GM13976 (cell line): ENCODE measurements around the gene MAPKAPK5.
"Not testable (repeated sequence)": the region's sequence is repeated elsewhere in the genome, so short reads cannot be mapped to it uniquely, and the experiment has no call there.

Experiments
- DNase-seq: peaks from one replicate; pipeline ENCODE4 v3.0.0; 2012; ENCODE audit warnings: low spot score
- in situ Hi-C: fragments of 300-500 bp; cut with MboI; formaldehyde crosslinking; loops from one replicate; pipeline ENCODE4 v1.12.0; 2022; ENCODE audit warnings: low sequenced_read_pairs, mixed read lengths, inconsistent platforms; ENCODE audit not compliant: unreplicated experiment
- TF ChIP-seq, protein P1 (sequence below): IDR thresholded peaks from 2 replicates; pipeline ENCODE4 v1.5.1; 2012; ENCODE audit warnings: borderline replicate concordance, mild to moderate bottlenecking; ENCODE audit not compliant: insufficient read depth; ENCODE audit errors: extremely low read depth, missing control alignments, control extremely low read depth

Gene MAPKAPK5

DNA sequence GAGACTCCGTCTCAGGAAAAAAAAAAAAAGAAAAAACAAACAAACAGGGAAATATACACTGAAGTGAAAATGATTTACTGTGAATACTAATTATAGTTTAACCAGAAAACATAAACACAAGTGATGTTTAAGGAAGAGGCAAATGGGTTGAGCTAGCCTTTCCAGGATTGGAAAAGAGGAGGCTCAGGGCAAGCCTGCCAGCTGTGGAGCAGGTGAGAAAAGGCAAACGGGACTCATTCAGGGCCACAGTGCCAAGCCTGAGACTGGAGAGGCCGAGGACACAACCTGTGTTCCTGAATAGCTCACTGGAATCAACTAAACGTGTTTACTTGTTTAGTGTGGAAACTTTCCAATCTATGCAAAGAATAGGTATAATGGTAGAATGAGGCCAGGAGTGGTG, 35.7 kb upstream of the MAPKAPK5 start:
- DNase-seq = no peak
- TF ChIP-seq, protein P1, sequence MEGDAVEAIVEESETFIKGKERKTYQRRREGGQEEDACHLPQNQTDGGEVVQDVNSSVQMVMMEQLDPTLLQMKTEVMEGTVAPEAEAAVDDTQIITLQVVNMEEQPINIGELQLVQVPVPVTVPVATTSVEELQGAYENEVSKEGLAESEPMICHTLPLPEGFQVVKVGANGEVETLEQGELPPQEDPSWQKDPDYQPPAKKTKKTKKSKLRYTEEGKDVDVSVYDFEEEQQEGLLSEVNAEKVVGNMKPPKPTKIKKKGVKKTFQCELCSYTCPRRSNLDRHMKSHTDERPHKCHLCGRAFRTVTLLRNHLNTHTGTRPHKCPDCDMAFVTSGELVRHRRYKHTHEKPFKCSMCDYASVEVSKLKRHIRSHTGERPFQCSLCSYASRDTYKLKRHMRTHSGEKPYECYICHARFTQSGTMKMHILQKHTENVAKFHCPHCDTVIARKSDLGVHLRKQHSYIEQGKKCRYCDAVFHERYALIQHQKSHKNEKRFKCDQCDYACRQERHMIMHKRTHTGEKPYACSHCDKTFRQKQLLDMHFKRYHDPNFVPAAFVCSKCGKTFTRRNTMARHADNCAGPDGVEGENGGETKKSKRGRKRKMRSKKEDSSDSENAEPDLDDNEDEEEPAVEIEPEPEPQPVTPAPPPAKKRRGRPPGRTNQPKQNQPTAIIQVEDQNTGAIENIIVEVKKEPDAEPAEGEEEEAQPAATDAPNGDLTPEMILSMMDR = no peak
- in situ Hi-C loops = no loop called here

DNA sequence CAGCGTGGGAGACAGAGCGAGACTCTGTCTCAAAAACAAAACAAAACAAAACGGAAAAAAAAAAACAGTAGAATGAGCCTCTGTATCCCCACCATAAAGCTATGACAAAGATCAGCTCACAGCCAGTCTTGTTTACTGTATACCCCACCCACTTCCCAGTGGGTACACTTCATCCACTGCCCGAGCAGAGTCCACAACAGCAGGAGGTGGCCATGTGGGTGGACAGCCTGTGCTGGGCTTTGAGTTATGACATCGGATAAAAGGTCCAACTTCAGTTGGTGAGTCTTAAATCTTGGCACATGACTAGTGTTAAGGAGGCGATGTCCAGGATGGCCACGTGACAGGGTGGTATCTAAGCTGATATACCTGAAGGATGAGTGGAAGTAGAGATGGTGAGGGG, 34.8 kb upstream of the MAPKAPK5 start:
- TF ChIP-seq, protein P1 = no peak
- DNase-seq = no peak
- in situ Hi-C loops = no loop called here

DNA sequence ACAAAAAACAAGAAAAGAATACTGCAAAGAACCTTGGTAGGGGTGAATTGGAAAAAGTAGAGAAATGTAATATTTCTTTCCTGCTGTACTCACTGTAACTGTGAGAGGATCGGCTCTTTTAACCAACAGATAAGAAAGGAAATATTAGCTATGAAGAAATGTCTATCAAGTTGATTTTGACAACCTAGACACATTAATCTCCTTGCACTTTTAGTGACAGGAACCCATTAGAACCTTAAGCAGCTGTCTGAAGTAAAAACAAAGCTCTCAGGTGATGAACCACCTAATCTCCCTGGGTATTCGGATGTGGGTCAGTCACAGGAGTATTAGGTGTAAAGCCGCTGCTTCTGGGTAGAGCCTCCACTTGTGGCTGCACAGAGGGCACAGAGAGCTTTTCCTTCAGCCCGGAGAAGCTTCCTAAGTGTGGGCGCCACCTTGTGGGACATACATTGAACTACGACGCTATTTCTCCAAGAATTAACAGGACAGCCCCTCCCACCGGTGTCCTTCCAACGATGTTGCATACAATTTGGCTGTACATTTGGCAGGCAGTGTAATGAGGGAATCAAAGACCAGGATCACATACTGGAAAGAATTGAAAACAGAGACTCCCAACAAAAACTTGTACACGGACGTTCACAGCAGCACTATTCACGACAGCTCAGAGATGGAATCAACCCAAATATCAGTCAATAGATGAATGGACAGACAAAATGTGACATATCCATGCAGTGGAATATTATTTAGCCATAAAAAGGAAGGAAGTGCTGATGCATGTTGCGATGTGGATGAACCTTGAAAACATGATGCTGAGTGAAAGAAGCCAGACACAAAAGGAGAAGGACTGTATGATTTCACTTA, 28.9 kb upstream of the MAPKAPK5 start:
- in situ Hi-C loops = no loop called here
- DNase-seq = peak; percentile 86
- TF ChIP-seq, protein P1 = peak; percentile 74

DNA sequence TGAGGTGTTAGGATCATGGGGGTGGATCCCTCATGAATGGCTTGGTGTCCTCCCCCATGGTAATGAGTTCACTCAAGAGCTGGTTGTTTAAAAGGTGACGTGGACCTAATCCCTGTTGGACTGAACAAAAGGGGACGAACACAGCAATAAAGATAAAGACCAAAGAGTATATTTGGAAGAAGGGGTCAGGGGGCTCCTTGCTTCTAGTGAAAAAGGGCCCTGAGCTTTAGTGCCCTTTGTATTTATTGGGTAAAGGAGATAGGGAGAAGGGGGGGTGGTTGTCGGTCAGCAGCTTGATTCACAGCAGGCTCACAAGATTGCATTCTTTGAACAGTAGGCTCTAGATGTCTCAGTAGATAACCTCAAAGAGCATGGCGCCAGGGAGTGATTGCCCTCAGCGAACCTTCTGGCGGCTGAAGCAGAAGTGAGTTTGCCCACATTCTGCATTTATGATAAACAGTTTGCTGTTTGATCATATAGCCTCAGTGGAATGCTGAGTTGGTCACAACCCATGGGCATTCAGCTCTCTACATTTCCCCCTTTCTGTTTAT, 25.9 kb upstream of the MAPKAPK5 start:
- in situ Hi-C loops = no loop called here
- TF ChIP-seq, protein P1 = no peak
- no peak for DNase-seq

DNA sequence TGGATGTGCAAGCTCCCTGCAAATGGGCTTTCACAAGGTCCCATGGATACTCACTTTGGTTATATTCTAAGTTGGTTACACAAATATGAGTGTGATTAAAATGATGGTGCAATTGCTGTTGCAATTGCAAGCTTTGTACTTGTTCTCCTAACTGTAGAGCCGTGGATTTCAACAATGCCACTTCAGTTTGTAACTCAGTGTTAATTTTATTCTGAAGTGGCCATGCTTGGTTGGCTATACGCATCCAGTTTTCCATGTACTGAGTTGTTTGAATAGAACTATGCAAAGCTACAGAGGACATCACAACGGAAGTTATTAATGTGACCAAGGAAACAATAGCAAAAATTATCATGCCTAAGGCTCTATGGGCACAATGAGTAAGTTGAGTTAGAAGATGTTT, 25.1 kb upstream of the MAPKAPK5 start:
- in situ Hi-C loops, DNase-seq: not testable (repeated sequence)

DNA sequence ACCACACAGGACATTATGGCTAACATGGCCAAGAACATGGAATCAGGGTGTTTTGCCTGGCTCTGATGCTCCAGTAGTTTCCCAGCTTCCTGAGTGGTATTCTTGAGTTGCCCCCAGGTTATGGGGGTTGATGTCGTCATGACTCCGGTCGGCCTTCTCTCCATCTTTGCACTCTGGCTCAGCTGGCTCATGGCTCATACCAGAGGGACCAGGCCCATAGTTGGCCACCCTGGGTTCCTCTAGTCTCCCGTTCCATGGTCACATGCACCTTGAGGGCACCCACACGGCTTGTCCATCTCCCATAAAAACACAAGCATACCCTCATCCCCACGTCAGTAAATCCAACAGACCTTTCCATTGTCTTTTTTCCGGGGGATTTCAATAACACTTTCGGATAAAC, 23.7 kb upstream of the MAPKAPK5 start:
- in situ Hi-C loops = no loop called here
- DNase-seq = no peak
- TF ChIP-seq, protein P1 = no peak
